ENCODE measurements around the gene HIRIP3.

- TF ChIP-seq CTCF (IDR thresholded peaks at IDR 0.05): no peak
- TF ChIP-seq ZFX (IDR thresholded peaks at IDR 0.05; ENCODE audit: borderline replicate concordance): no peak
These were observed 32.4 kb upstream of the HIRIP3 start for GRCh38 chr16:30027588-30028437.

Data from 22Rv1 (cell line).